ENCODE measurements around the gene MLEC.
A peak's percentile ranks its signal among the peaks of the same experiment; 100 is the strongest.

The MLEC gene

GRCh38 chr12:120686151-120686689 lies 729 bp upstream of the MLEC start:
- peak overlapping the region; percentile 90 for H3K4me3 ChIP-seq
- H3K27ac ChIP-seq, result peak overlapping the region; percentile 96 to 97
- TF ChIP-seq, protein P1, sequence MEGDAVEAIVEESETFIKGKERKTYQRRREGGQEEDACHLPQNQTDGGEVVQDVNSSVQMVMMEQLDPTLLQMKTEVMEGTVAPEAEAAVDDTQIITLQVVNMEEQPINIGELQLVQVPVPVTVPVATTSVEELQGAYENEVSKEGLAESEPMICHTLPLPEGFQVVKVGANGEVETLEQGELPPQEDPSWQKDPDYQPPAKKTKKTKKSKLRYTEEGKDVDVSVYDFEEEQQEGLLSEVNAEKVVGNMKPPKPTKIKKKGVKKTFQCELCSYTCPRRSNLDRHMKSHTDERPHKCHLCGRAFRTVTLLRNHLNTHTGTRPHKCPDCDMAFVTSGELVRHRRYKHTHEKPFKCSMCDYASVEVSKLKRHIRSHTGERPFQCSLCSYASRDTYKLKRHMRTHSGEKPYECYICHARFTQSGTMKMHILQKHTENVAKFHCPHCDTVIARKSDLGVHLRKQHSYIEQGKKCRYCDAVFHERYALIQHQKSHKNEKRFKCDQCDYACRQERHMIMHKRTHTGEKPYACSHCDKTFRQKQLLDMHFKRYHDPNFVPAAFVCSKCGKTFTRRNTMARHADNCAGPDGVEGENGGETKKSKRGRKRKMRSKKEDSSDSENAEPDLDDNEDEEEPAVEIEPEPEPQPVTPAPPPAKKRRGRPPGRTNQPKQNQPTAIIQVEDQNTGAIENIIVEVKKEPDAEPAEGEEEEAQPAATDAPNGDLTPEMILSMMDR (IDR thresholded peaks at IDR 0.05), result no peak

DNA sequence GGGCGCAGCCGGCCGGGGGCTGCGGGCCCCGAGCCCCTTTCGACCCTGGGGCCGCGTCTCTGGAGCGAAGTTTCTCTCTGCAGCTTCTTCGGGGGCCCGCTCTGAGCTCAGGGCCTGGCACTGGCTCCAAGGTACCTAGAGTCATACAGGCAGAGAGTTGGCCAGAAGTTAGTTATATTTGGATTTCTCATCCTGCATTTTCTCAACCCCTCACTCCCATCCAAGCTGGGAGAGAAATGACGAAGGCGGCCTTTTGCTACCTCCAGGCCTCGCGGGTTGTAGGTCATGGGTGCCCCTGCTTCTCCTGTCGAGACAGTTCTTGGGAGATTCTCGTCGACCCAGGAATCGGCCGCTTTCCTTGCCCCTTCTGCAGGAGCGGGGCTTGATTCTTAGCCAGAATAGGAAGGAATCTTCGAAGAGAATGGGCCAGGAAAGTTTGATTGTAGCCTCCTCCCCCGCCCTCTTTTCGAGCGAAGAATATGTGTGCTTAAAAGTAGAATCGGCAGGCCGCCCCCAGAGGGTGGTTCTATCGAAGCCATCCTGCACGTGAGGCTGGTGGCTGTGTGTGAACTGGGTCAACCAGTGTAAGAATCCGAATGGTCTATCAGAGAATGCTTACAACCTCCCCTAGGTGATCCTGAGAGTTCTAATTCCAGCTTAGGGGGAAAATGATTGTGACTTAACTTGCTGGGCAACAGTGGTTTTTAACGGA lies 785 bp downstream of the MLEC start:
- TF ChIP-seq, protein P1 (IDR thresholded peaks at IDR 0.05), result no peak
- H3K27ac ChIP-seq, result peak overlapping the region; percentile 96 to 97
- DNase-seq (ENCODE audit: low spot score), result no peak
- peak overlapping the region; percentile 90 for H3K4me3 ChIP-seq

More at GRCh38 chr12:120686151-120686689, 729 bp upstream of the MLEC start:
- DNase-seq (ENCODE audit: low spot score), result peak; percentile 98

GRCh38 chr12:120688527-120689071 lies 1.6 kb downstream of the MLEC start:
- Histone ChIP-seq H3K4me3 (peak overlapping the region; percentile 90), H3K27ac (peak overlapping the region; percentile 96 to 97)
- DNase-seq (ENCODE audit: low spot score), result no peak
- TF ChIP-seq, protein P1 (IDR thresholded peaks at IDR 0.05), result no peak

DNA sequence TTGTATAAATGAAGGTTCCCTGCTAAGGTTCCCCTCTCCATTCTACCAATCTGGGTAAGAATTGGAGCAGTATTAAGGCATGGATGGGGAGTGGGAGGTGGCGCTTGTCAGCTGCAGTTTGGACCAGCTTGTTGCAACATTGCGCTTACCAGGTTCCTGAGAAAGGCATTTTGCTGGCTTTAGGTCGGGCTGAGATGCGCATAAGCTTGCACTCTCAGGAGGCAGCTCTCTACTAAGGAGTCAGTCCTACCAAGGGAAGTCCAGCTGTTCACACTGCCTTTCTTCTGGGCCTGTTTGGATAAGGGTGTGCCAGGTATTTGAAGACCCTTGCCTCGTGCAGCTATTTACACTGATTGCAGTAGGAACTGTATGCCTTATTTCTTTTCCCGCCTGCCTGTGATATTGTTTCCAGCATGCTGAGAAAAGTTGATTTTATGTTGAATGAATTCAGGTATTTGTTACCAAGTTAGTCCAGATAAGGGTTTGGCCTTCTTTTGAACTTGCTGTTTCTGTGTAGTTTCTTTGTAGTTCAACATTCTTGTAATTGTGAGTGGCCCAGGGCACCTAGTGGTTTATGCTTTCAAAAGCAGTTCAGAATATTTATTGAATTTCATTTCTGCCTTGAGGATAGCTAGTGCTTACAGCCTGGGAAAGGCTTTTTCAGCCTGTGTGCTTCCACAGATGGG lies 2.6 kb downstream of the MLEC start:
- TF ChIP-seq, protein P1 (IDR thresholded peaks at IDR 0.05), result no peak
- no peak for DNase-seq (ENCODE audit: low spot score)
- Histone ChIP-seq H3K27ac (peak overlapping the region in 1 of 2 donors; percentile 96), H3K4me3 (peak overlapping the region; percentile 90)

GRCh38 chr12:120690083-120690450 lies 3.1 kb downstream of the MLEC start:
- no peak overlapping the region for H3K4me3 ChIP-seq
- no peak for DNase-seq (ENCODE audit: low spot score)
- H3K27ac ChIP-seq, result no peak overlapping the region
- TF ChIP-seq, protein P1 (IDR thresholded peaks at IDR 0.05), result no peak

DNA sequence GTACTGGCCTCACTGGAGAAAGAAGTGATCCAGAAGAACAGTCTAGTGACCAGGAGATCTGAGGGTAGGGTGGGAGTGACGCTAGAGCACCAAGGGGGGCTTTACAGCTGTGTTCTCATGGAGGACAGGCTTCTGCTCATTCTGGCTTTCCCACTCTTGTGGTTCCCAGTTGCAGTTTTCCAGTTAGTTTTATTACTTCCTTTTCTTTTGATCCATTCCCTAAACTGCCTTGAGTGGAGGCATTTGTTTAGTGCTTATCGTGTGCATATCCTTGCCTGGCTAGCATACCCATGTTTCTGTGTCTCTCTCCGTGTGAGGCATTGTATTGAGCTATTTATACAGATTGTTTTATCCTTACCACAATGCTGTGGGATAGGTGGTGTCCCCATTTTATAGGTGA lies 4.0 kb downstream of the MLEC start:
- TF ChIP-seq, protein P1 (IDR thresholded peaks at IDR 0.05), result no peak
- no peak overlapping the region for H3K27ac ChIP-seq
- no peak for DNase-seq (ENCODE audit: low spot score)
- H3K4me3 ChIP-seq, result no peak overlapping the region

Measured in coronary artery (tissue), 2 donors.